ENCODE results near the gene TAF6L. TPM values are rescaled to one million over a fixed set of nuclear protein-coding genes. Genes with fewer than 3 reads are reported as not detected.

The TAF6L gene
- total and polyA plus RNA-seq, 9 of the 15 experiments (the other 6 are each of a cell fraction or from before 2014, with no cell fraction given), result 0.04 to 45.5 (median 20.8) TPM

DNA sequence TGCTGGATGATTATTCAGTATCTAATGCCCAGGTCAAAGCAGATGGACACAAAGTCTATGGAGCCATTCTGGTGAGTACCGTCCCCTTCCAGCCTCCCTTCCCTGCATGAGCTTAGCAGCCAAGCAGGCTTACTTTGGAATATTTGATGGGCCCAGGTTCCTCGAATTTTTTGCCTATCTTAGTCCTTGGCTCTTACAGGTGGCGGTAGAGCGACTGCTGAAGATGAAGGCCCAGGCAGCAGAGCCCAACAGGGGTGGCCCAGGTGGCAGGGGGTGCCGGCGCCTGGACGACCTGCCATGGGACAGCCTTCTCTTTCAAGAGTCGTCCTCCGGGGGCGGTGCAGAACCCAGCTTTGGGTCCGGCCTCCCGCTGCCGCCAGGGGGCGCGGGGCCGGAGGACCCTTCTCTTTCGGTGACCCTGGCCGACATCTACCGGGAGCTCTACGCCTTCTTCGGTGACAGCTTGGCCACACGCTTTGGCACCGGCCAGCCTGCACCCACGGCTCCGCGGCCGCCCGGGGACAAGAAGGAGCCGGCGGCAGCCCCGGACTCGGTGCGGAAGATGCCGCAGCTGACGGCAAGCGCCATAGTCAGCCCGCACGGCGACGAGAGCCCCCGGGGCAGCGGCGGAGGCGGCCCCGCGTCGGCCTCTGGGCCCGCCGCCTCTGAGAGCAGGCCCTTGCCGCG lies 15.3 kb downstream of the TAF6L start (continued):
- TF ChIP-seq, protein P1, sequence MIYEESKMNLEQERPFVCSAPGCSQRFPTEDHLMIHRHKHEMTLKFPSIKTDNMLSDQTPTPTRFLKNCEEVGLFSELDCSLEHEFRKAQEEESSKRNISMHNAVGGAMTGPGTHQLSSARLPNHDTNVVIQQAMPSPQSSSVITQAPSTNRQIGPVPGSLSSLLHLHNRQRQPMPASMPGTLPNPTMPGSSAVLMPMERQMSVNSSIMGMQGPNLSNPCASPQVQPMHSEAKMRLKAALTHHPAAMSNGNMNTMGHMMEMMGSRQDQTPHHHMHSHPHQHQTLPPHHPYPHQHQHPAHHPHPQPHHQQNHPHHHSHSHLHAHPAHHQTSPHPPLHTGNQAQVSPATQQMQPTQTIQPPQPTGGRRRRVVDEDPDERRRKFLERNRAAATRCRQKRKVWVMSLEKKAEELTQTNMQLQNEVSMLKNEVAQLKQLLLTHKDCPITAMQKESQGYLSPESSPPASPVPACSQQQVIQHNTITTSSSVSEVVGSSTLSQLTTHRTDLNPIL (CRISPR knock-in tag; IDR thresholded peaks at IDR 0.05), result no peak
- TF ChIP-seq, protein P2, sequence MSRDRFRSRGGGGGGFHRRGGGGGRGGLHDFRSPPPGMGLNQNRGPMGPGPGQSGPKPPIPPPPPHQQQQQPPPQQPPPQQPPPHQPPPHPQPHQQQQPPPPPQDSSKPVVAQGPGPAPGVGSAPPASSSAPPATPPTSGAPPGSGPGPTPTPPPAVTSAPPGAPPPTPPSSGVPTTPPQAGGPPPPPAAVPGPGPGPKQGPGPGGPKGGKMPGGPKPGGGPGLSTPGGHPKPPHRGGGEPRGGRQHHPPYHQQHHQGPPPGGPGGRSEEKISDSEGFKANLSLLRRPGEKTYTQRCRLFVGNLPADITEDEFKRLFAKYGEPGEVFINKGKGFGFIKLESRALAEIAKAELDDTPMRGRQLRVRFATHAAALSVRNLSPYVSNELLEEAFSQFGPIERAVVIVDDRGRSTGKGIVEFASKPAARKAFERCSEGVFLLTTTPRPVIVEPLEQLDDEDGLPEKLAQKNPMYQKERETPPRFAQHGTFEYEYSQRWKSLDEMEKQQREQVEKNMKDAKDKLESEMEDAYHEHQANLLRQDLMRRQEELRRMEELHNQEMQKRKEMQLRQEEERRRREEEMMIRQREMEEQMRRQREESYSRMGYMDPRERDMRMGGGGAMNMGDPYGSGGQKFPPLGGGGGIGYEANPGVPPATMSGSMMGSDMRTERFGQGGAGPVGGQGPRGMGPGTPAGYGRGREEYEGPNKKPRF (IDR thresholded peaks at IDR 0.05; ENCODE audit: low read depth, low read length), result no peak
- TF ChIP-seq, protein P3, sequence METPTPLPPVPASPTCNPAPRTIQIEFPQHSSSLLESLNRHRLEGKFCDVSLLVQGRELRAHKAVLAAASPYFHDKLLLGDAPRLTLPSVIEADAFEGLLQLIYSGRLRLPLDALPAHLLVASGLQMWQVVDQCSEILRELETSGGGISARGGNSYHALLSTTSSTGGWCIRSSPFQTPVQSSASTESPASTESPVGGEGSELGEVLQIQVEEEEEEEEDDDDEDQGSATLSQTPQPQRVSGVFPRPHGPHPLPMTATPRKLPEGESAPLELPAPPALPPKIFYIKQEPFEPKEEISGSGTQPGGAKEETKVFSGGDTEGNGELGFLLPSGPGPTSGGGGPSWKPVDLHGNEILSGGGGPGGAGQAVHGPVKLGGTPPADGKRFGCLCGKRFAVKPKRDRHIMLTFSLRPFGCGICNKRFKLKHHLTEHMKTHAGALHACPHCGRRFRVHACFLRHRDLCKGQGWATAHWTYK (CRISPR knock-in tag; IDR thresholded peaks at IDR 0.05), result no peak
- TF ChIP-seq, protein P4, sequence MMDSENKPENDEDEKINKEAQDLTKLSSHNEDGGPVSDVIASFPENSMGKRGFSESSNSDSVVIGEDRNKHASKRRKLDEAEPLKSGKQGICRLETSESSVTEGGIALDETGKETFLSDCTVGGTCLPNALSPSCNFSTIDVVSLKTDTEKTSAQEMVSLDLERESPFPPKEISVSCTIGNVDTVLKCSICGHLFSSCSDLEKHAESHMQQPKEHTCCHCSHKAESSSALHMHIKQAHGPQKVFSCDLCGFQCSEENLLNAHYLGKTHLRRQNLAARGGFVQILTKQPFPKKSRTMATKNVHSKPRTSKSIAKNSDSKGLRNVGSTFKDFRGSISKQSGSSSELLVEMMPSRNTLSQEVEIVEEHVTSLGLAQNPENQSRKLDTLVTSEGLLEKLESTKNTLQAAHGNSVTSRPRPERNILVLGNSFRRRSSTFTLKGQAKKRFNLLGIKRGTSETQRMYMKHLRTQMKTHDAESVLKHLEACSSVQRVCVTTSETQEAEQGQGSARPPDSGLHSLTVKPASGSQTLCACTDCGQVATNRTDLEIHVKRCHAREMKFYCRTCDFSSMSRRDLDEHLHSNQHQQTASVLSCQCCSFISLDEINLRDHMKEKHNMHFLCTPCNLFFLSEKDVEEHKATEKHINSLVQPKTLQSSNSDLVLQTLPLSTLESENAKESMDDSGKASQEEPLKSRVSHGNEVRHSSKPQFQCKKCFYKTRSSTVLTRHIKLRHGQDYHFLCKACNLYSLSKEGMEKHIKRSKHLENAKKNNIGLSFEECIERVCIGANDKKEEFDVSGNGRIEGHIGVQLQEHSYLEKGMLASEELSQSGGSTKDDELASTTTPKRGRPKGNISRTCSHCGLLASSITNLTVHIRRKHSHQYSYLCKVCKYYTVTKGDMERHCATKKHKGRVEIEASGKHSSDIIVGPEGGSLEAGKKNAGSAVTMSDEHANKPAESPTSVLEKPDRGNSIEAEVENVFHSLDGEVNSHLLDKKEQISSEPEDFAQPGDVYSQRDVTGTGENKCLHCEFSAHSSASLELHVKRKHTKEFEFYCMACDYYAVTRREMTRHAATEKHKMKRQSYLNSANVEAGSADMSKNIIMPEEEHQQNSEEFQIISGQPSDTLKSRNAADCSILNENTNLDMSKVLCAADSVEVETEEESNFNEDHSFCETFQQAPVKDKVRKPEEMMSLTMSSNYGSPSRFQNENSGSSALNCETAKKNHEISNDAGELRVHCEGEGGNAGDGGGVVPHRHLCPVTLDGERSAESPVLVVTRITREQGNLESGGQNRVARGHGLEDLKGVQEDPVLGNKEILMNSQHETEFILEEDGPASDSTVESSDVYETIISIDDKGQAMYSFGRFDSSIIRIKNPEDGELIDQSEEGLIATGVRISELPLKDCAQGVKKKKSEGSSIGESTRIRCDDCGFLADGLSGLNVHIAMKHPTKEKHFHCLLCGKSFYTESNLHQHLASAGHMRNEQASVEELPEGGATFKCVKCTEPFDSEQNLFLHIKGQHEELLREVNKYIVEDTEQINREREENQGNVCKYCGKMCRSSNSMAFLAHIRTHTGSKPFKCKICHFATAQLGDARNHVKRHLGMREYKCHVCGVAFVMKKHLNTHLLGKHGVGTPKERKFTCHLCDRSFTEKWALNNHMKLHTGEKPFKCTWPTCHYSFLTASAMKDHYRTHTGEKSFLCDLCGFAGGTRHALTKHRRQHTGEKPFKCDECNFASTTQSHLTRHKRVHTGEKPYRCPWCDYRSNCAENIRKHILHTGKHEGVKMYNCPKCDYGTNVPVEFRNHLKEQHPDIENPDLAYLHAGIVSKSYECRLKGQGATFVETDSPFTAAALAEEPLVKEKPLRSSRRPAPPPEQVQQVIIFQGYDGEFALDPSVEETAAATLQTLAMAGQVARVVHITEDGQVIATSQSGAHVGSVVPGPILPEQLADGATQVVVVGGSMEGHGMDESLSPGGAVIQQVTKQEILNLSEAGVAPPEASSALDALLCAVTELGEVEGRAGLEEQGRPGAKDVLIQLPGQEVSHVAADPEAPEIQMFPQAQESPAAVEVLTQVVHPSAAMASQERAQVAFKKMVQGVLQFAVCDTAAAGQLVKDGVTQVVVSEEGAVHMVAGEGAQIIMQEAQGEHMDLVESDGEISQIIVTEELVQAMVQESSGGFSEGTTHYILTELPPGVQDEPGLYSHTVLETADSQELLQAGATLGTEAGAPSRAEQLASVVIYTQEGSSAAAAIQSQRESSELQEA (IDR thresholded peaks at IDR 0.05; ENCODE audit: low read depth), result no peak
- TF ChIP-seq TSC22D4 (tag; IDR thresholded peaks at IDR 0.05) (no peak), ZSCAN32 (CRISPR knock-in tag; IDR thresholded peaks at IDR 0.05) (no peak), MCM3 (IDR thresholded peaks at IDR 0.05) (no peak), RBM39 (optimal IDR thresholded peaks at IDR 0.05; ENCODE audit: low read depth, low read length) (peak; percentile 57), MTA3 (IDR thresholded peaks at IDR 0.05; ENCODE audit: borderline replicate concordance) (peak; percentile 11; the same call in 1 of the 2 replicates), CAMTA2 (CRISPR knock-in tag; conservative IDR thresholded peaks at IDR 0.05) (no peak), SOX6 (IDR thresholded peaks at IDR 0.05) (0 out of 2 replicates have a peak, but pooled peaks have one; percentile 18), HDAC6 (IDR thresholded peaks at IDR 0.05; ENCODE audit: low read depth, low read length) (peak; percentile 27; the same call in 1 of the 2 replicates)
- TF ChIP-seq, protein P5, sequence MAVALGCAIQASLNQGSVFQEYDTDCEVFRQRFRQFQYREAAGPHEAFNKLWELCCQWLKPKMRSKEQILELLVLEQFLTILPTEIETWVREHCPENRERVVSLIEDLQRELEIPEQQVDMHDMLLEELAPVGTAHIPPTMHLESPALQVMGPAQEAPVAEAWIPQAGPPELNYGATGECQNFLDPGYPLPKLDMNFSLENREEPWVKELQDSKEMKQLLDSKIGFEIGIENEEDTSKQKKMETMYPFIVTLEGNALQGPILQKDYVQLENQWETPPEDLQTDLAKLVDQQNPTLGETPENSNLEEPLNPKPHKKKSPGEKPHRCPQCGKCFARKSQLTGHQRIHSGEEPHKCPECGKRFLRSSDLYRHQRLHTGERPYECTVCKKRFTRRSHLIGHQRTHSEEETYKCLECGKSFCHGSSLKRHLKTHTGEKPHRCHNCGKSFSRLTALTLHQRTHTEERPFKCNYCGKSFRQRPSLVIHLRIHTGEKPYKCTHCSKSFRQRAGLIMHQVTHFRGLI (CRISPR knock-in tag; IDR thresholded peaks at IDR 0.05), result no peak
